GM18511 (cell line): Measurements from ENCODE around the gene RNU1-1.
A peak's percentile ranks its signal among the peaks of the same experiment; 100 is the strongest.
"Not testable (repeated sequence)": the region's sequence is repeated elsewhere in the genome, so short reads cannot be mapped to it uniquely, and the experiment has no call there.

Source experiments
- ATAC-seq: cut with Tn5 transposase; IDR thresholded peaks from one replicate; pipeline ENCODE4 v1.9.1; 2021; ENCODE audit warnings: mild to moderate bottlenecking, moderate library complexity; ENCODE audit not compliant: unreplicated experiment

The RNU1-1 gene

DNA sequence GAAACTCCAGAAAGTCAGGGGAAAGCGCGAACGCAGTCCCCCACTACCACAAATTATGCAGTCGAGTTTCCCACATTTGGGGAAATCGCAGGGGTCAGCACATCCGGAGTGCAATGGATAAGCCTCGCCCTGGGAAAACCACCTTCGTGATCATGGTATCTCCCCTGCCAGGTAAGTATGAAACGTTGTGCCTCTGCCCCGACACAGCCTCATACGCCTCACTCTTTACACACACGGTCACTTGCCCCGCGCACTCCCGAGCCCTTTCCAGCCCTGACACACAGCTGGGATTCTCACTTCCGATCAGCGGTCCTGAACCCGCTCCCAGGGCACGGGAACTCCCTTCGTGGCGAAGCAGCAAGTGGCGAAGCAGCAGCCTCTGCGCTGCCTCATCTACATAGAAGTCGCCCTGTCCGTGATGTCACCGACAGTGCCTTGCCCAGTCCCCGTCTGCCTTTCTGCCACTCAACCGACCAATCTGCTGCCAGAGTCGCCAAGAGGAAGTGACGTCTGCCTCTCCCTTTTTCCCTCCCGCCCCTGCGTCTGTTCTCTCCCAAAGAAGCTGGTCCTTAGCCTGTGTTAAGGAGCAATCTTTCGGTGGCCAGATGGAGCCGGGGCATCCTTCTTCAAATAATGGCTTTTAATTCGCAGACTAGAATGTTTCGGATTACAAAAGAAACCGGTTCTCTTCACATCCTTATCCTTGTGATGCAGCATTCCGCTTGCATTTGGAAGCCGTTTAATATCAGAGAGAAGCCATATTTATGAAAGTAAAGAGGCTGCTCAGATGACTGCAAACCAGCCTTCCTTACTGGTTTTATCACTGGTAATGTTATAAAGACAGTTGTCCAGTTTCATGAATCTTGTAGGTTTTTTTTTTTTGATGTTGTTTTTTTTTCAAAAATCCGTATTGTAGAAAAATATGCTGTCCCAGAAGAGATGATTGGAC, at the start of gene RNU1-1:
Gene RNU1-1, minus strand, starts transcription at position 179 of the 949 bp plus-strand sequence.
- peak; percentile 26 for ATAC-seq

DNA sequence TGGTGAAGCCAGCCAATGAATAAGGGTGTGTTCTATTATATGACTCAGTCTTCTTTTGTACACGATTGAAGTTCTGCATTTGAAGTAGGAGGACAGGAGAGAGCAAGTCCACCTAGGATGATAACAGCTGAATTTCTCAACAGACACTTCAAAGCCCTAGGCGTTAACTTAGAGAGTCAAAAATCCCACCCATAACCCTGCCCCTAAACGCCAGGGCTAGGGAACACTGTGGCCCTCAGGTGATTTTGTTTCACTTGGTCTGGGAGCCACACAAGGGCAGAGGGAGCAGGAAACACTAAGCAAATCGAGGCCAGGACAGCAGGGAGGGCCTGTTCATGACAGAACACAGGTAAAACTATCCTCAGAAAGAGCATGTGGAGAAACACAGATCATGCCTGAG, 47.0 kb upstream of the RNU1-1 start:
- not testable (repeated sequence) for ATAC-seq

GRCh38 chr1:16560498-16560897, 46.4 kb upstream of the RNU1-1 start:
- ATAC-seq: not testable (repeated sequence)

DNA sequence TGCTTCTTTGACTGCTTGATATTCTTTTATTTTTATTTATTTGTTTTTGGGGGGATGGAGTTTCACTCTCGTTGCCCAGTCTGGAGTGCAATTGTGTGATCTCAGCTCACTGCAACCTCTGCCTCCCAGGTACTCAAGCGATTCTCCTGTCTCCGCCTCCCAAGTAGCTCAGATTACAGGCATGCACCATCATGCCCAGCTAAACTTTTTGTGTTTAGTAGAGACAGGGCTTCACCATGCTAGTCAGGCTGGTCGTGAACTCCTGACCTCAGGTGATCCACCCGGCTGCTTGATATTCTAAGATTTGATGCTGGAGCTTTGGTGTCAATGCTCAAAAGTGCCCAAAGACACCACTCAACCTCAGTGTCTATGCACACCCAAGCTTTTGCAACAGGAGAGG, 45.6 kb upstream of the RNU1-1 start:
- not testable (repeated sequence) for ATAC-seq

DNA sequence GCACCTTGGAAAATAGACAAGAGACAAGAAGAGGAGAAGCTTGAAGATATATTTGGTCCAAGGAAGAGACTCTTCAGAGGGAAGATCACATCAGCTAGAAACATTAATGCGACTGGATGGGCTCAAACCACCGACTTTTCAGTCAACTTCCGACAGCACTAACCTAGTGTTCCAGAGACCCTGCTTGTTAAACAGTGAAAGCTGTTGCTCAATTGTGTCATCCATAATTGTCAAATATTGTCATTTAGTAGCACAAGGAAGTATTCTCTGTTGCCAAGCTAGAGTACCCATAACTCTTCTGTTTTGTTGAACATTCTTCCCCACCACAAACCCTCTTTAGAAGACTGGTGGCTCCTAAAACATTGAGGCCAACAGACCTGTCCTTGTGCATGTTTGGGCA, 42.9 kb upstream of the RNU1-1 start:
- not testable (repeated sequence) for ATAC-seq

- not testable (repeated sequence) for ATAC-seq
These were observed 39.2 kb upstream of the RNU1-1 start for GRCh38 chr1:16553244-16553643.

GRCh38 chr1:16550212-16550918, 36.3 kb upstream of the RNU1-1 start:
- ATAC-seq: not testable (repeated sequence)

DNA sequence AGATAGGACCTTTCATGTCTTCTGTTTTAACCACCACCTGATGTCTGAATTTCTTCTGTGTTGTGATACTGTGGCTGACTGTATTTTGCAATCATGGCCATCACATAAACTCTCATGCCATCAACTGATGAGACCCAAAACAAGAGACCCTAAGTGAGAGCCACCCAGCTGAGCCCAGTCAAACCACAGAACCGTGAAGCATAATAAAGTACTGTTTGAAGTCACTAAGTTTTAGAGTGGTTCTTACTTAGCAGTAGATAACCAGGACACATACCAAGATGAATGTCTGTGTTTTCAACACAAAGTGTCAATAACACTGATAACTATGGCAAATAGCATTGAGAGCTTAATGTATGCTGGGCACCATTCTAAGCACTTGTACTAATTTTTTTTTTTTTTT, 35.5 kb upstream of the RNU1-1 start:
- ATAC-seq: not testable (repeated sequence)

DNA sequence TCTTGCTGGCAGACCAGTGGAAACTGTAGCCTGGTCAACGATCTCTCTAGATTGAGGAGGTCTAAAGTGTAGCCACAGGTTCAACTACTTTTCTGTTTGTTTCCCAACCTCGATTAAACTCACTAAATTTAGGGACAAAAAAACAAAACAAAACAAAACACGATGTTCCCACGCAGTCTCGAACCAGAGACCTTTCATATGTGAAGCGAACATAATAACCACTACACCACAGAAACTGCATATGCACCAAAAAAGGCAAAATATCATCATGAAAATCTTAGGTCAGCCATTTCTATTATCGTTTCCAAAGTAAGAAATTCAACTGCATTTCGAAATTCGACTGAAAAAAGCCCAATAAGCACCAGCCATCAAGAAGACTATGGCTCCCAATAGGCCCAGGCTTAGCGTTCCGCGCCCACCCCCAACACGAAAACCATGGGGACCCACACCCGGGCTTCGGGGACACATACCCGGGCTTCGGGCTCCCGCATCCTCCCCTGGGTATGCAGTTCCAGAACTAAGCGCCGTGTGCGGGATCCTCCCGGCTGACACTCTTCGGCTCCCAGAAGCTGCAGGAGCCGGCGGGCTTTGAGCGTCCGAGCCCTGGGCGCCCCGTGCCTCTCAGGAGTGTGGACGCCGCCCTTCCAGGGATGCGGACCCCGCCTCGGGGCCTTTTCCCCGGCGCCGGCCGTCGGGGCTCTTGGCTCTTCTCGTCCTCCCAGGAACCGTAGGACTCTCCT, 33.6 kb upstream of the RNU1-1 start:
- ATAC-seq: not testable (repeated sequence)

GRCh38 chr1:16545682-16546095, 31.6 kb upstream of the RNU1-1 start:
- not testable (repeated sequence) for ATAC-seq

- not testable (repeated sequence) for ATAC-seq
These were observed 26.4 kb upstream of the RNU1-1 start for GRCh38 chr1:16540421-16540893.

- ATAC-seq: not testable (repeated sequence)
These were observed 23.4 kb upstream of the RNU1-1 start for GRCh38 chr1:16537528-16537927.

DNA sequence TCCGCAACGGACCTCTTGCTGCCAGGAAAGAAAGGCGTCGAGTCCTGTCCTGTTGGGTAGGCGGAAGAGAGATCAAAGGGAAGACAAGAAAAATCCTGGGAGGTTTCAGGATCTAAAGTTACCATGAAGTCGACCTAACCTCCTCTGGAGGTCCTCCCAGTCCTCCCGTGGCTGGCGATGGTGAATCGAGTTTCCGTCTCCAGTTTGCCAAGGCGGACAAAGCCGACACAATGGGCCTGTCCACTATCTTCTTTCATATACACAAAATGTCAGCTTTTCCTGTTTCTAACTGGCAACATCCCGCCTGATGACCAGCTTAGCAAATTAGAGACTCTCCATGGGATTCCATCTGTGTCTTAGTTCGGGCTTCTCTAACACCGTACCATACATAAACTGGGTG, 22.7 kb upstream of the RNU1-1 start:
- not testable (repeated sequence) for ATAC-seq

- not testable (repeated sequence) for ATAC-seq
These were observed 21.8 kb upstream of the RNU1-1 start for GRCh38 chr1:16535898-16536297.

GRCh38 chr1:16535487-16535886, 21.4 kb upstream of the RNU1-1 start:
- ATAC-seq: not testable (repeated sequence)

GRCh38 chr1:16534829-16535456, 20.9 kb upstream of the RNU1-1 start:
- ATAC-seq: not testable (repeated sequence)

DNA sequence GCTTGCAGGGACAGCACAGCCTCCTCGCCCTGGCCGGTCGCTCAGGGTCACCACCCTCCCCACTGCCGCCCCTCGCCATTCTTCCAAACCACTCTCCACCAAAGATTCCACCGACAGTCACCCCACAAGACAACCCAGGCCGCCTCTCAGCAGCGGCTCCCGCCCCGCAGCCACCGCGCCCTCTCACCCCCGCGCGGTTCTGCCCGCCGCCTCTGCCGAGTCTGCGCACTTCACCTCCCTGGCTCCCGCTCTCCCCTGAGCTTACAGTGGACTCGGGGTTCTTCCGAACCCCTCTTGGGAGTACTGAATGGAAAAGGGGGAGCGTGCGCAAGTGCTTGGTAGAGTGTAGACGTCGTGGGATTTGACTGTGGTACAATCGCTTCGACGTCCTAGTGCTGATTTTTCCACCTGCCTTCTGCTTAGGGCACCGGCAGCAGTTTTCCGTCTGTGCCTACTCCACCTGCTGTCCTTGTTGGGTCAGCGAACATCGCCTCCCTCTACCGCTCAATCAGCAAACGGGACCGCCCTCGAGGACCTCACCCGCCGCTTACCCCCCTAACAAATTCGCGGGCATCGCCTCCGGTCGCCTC, 20.2 kb upstream of the RNU1-1 start:
- not testable (repeated sequence) for ATAC-seq

DNA sequence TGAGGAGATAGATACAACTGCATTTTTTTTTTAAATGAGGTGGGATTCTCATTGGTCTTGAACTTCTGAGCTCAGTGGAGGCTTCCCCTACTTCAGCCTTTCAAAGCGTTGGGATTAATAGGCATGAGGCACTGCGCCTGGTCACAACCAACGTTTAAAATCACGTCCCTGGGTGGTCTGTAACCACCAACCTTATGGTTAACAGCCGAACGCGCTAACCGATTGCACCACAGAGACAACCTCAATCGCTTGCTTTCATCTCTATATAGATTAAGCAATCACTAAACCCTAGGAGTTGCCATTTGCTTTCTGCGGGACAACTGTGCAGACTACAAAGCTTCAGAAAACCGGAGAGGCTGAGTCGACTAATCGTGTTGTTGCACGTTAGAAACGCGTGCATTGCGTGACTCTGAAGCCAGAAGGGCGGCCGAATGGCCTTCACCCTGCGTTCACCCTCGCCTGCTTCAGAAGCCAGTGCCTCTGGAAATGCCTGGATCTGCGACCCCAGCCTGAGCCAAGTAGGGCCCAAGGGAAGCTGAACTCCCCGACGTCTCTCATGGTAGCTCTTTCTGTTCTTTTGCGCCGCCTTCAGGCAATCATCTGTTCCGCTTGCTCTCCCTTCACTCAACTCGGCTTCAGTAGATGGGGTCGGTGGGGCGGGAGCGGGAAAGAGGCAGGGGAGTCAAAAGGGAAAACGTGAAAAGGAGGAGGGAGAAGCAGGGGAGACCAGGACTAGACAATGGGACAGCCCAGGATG, 18.3 kb upstream of the RNU1-1 start:
- ATAC-seq: not testable (repeated sequence)

- not testable (repeated sequence) for ATAC-seq
These were observed 14.3 kb upstream of the RNU1-1 start for GRCh38 chr1:16528338-16528737.
